ENCODE data around the gene PNLIPRP3. TPM values are rescaled to one million over a fixed set of nuclear protein-coding genes. Genes with fewer than 3 reads are reported as not detected.

The PNLIPRP3 gene
- total and polyA plus RNA-seq, 2 donors (not counting 1 experiment from before 2014, with no cell fraction given) = not detected

DNA sequence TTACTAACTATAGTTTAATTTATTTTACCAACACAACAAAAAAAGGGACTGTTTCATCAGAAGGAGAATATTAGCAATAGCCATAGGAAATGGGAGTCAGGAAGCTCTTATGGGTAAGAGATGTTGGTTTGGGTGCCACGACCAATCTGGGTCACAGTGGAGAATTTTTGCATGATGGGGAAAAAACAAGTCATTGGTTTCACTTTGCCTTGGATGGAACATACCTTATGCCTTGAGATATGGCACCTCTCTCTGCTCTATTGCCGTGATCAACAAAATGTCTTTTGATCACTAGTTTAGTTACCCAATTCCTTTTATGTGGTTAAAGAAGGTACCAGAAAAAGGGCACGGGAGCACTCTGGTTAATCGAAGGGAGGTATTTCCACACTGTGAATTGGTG is 48.2 kb downstream of the PNLIPRP3 start:
- Histone ChIP-seq H3K4me3 (replicated peaks in 1 of 4; ENCODE audit: control extremely low read depth in 1 of 4, insufficient read depth in 1 of 4, low read depth in 3 of 4, low read length in 4 of 4) (no peak overlapping the region), H3K27ac (ENCODE audit: insufficient read depth, low read length) (no peak overlapping the region), H2AFZ (ENCODE audit: low read length) (no peak overlapping the region), H3K4me1 (ENCODE audit: control insufficient read depth, extremely low read depth, insufficient read depth, low read length) (no peaks in the 10 kb centered on the region), H3K36me3 (ENCODE audit: control insufficient read depth, insufficient read depth, low read length) (no peaks in the 10 kb centered on the region), H3K9me3 (ENCODE audit: control insufficient read depth, insufficient read depth, low read depth, low read length) (no peaks in the 10 kb centered on the region), H3K9ac (ENCODE audit: insufficient read depth, low read length) (no peak overlapping the region), H3K4me2 (ENCODE audit: extremely low read depth, insufficient read depth, low read length) (no peak overlapping the region), H3K27me3 (ENCODE audit: control insufficient read depth, insufficient read depth, low read length) (no peaks in the 10 kb centered on the region), H3K79me2 (ENCODE audit: control insufficient read depth, insufficient read depth, low read length) (no peaks in the 10 kb centered on the region), H4K20me1 (ENCODE audit: control insufficient read depth, extremely low read depth, insufficient read depth, low read length) (no peaks in the 10 kb centered on the region)
- DNase-seq (ENCODE audit: low read depth in 2 of 2) = no peak
- TF ChIP-seq, protein P1, sequence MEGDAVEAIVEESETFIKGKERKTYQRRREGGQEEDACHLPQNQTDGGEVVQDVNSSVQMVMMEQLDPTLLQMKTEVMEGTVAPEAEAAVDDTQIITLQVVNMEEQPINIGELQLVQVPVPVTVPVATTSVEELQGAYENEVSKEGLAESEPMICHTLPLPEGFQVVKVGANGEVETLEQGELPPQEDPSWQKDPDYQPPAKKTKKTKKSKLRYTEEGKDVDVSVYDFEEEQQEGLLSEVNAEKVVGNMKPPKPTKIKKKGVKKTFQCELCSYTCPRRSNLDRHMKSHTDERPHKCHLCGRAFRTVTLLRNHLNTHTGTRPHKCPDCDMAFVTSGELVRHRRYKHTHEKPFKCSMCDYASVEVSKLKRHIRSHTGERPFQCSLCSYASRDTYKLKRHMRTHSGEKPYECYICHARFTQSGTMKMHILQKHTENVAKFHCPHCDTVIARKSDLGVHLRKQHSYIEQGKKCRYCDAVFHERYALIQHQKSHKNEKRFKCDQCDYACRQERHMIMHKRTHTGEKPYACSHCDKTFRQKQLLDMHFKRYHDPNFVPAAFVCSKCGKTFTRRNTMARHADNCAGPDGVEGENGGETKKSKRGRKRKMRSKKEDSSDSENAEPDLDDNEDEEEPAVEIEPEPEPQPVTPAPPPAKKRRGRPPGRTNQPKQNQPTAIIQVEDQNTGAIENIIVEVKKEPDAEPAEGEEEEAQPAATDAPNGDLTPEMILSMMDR (conservative IDR thresholded peaks at IDR 0.05 in 1 of 2, IDR thresholded peaks at IDR 0.05 in 1 of 2; ENCODE audit: low read depth in 1 of 2, low read length in 2 of 2) = no peak
- no peak for TF ChIP-seq EZH2 (IDR thresholded peaks at IDR 0.05; ENCODE audit: low read length, missing control alignments)

GRCh38 chr10:116476461-116476860 is 48.8 kb downstream of the PNLIPRP3 start:
- DNase-seq (ENCODE audit: low read depth in 2 of 2) = no peak

GRCh38 chr10:116477986-116478664 is 50.5 kb downstream of the PNLIPRP3 start:
- no peaks in the 10 kb centered on the region for H3K9me3 ChIP-seq (ENCODE audit: control insufficient read depth, insufficient read depth, low read depth, low read length)
- H3K79me2 ChIP-seq (ENCODE audit: control insufficient read depth, insufficient read depth, low read length) = no peaks in the 10 kb centered on the region
- H3K9ac ChIP-seq (ENCODE audit: insufficient read depth, low read length) = no peak overlapping the region
- no peak for DNase-seq (ENCODE audit: low read depth in 2 of 2)
- no peaks in the 10 kb centered on the region for H3K27me3 ChIP-seq (ENCODE audit: control insufficient read depth, insufficient read depth, low read length)
- no peak overlapping the region for H3K4me2 ChIP-seq (ENCODE audit: extremely low read depth, insufficient read depth, low read length)
- H4K20me1 ChIP-seq (ENCODE audit: control insufficient read depth, extremely low read depth, insufficient read depth, low read length) = no peaks in the 10 kb centered on the region
- no peak overlapping the region for H2AFZ ChIP-seq (ENCODE audit: low read length)
- no peak for TF ChIP-seq EZH2 (IDR thresholded peaks at IDR 0.05; ENCODE audit: low read length, missing control alignments)
- TF ChIP-seq, protein P1 (conservative IDR thresholded peaks at IDR 0.05 in 1 of 2, IDR thresholded peaks at IDR 0.05 in 1 of 2; ENCODE audit: low read depth in 1 of 2, low read length in 2 of 2) = no peak
- H3K4me1 ChIP-seq (ENCODE audit: control insufficient read depth, extremely low read depth, insufficient read depth, low read length) = no peaks in the 10 kb centered on the region
- no peak overlapping the region for H3K27ac ChIP-seq (ENCODE audit: insufficient read depth, low read length)
- no peak overlapping the region for H3K4me3 ChIP-seq (replicated peaks in 1 of 4; ENCODE audit: control extremely low read depth in 1 of 4, insufficient read depth in 1 of 4, low read depth in 3 of 4, low read length in 4 of 4)
- no peaks in the 10 kb centered on the region for H3K36me3 ChIP-seq (ENCODE audit: control insufficient read depth, insufficient read depth, low read length)

More at GRCh38 chr10:116476461-116476860, 48.8 kb downstream of the PNLIPRP3 start:
- Histone ChIP-seq H3K27ac (ENCODE audit: insufficient read depth, low read length) (no peak overlapping the region), H3K4me2 (ENCODE audit: extremely low read depth, insufficient read depth, low read length) (no peak overlapping the region), H3K27me3 (ENCODE audit: control insufficient read depth, insufficient read depth, low read length) (no peaks in the 10 kb centered on the region), H4K20me1 (ENCODE audit: control insufficient read depth, extremely low read depth, insufficient read depth, low read length) (no peaks in the 10 kb centered on the region), H3K79me2 (ENCODE audit: control insufficient read depth, insufficient read depth, low read length) (no peaks in the 10 kb centered on the region), H3K9ac (ENCODE audit: insufficient read depth, low read length) (no peak overlapping the region), H3K36me3 (ENCODE audit: control insufficient read depth, insufficient read depth, low read length) (no peaks in the 10 kb centered on the region), H2AFZ (ENCODE audit: low read length) (no peak overlapping the region), H3K9me3 (ENCODE audit: control insufficient read depth, insufficient read depth, low read depth, low read length) (no peaks in the 10 kb centered on the region), H3K4me3 (replicated peaks in 1 of 4; ENCODE audit: control extremely low read depth in 1 of 4, insufficient read depth in 1 of 4, low read depth in 3 of 4, low read length in 4 of 4) (no peak overlapping the region), H3K4me1 (ENCODE audit: control insufficient read depth, extremely low read depth, insufficient read depth, low read length) (no peaks in the 10 kb centered on the region)
- TF ChIP-seq EZH2 (IDR thresholded peaks at IDR 0.05; ENCODE audit: low read length, missing control alignments) = no peak
- TF ChIP-seq, protein P1 (conservative IDR thresholded peaks at IDR 0.05 in 1 of 2, IDR thresholded peaks at IDR 0.05 in 1 of 2; ENCODE audit: low read depth in 1 of 2, low read length in 2 of 2) = no peak

Measured in fibroblast of lung (primary cell).